Measurements from ENCODE around the gene AKAP7.

The AKAP7 gene

GRCh38 chr6:131282365-131282764 is 147.1 kb downstream of the AKAP7 start:
- no peak for TF ChIP-seq CTCF (IDR thresholded peaks at IDR 0.05; ENCODE audit: insufficient read depth, low read length, poor library complexity, severe bottlenecking)
- no peak for TF ChIP-seq EZH2phosphoT487 (conservative IDR thresholded peaks at IDR 0.05; ENCODE audit: low read length)
- Histone ChIP-seq H4K20me1 (ENCODE audit: low read depth, low read length) (no peaks in the 10 kb centered on the region), H3F3A (ENCODE audit: insufficient read depth) (no peaks in the 10 kb centered on the region), H3K4me2 (ENCODE audit: low read depth, low read length, poor library complexity, severe bottlenecking) (no peak overlapping the region), H3K9ac (ENCODE audit: low read length) (no peak overlapping the region), H2AFZ (ENCODE audit: low read depth, low read length, severe bottlenecking) (no peak overlapping the region), H3K4me3 (ENCODE audit: insufficient read depth, low read length, poor library complexity, severe bottlenecking) (no peak overlapping the region), H3K27ac (ENCODE audit: low read depth, low read length) (no peak overlapping the region), H3K36me3 (ENCODE audit: low read length) (no peaks in the 10 kb centered on the region), H3K9me2 (replicated peaks; ENCODE audit: insufficient read depth, low read length) (no peaks in the 10 kb centered on the region), H3K79me2 (ENCODE audit: insufficient read depth, low read length) (no peaks in the 10 kb centered on the region), H3K9me3 (ENCODE audit: insufficient read depth, low read length) (no peaks in the 10 kb centered on the region), H3K27me3 (ENCODE audit: low read length) (no peaks in the 10 kb centered on the region)

DNA sequence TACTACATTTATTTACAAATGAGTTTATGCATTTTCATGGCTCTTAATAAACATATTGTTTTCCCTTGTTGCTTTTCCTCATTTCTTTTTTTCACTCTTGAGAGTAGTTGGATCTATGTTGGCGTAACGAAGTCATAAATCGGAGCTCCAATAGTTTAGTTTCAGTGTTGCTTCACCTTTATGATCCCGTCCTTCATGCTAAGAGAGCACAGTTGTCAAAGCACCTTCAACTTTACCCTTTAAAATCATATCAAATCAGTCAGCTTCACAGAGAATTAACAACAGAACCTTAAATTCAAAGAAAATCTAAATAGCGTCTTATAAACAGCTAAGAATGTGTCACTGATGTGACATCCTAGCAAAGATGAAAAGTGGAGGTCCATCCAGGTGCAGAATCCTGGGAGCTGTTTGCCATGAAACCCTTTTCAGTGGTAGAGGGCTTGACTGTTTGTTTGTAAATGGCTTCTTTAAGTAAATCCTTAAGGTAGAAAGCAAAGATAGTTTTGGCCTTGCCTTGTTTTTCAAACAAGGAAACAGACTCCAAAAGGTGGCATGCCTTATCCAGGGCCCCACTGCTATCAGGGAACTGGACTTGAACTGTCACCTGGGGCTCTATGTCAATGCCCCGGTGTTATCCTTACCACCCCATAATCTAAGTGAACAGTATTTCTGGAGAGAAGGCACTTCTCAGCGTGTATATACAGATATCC is 148.4 kb downstream of the AKAP7 start:
- H3K27me3 ChIP-seq (ENCODE audit: low read length) = no peaks in the 10 kb centered on the region
- H3F3A ChIP-seq (ENCODE audit: insufficient read depth) = no peaks in the 10 kb centered on the region
- TF ChIP-seq CTCF (IDR thresholded peaks at IDR 0.05; ENCODE audit: insufficient read depth, low read length, poor library complexity, severe bottlenecking) (no peak), EZH2phosphoT487 (conservative IDR thresholded peaks at IDR 0.05; ENCODE audit: low read length) (no peak)
- no peak overlapping the region for H3K9ac ChIP-seq (ENCODE audit: low read length)
- no peaks in the 10 kb centered on the region for H3K36me3 ChIP-seq (ENCODE audit: low read length)
- H3K9me3 ChIP-seq (ENCODE audit: insufficient read depth, low read length) = no peaks in the 10 kb centered on the region
- H3K79me2 ChIP-seq (ENCODE audit: insufficient read depth, low read length) = no peaks in the 10 kb centered on the region
- H3K9me2 ChIP-seq (replicated peaks; ENCODE audit: insufficient read depth, low read length) = no peaks in the 10 kb centered on the region
- no peak overlapping the region for H2AFZ ChIP-seq (ENCODE audit: low read depth, low read length, severe bottlenecking)
- no peak overlapping the region for H3K4me3 ChIP-seq (ENCODE audit: insufficient read depth, low read length, poor library complexity, severe bottlenecking)
- H3K27ac ChIP-seq (ENCODE audit: low read depth, low read length) = no peak overlapping the region
- H4K20me1 ChIP-seq (ENCODE audit: low read depth, low read length) = no peaks in the 10 kb centered on the region
- H3K4me2 ChIP-seq (ENCODE audit: low read depth, low read length, poor library complexity, severe bottlenecking) = no peak overlapping the region

- Histone ChIP-seq H3K27ac (ENCODE audit: low read depth, low read length) (no peak overlapping the region), H3F3A (ENCODE audit: insufficient read depth) (no peaks in the 10 kb centered on the region), H3K79me2 (ENCODE audit: insufficient read depth, low read length) (no peaks in the 10 kb centered on the region), H3K4me2 (ENCODE audit: low read depth, low read length, poor library complexity, severe bottlenecking) (no peak overlapping the region), H3K27me3 (ENCODE audit: low read length) (no peaks in the 10 kb centered on the region), H3K4me3 (ENCODE audit: insufficient read depth, low read length, poor library complexity, severe bottlenecking) (no peak overlapping the region), H3K9me3 (ENCODE audit: insufficient read depth, low read length) (no peaks in the 10 kb centered on the region), H4K20me1 (ENCODE audit: low read depth, low read length) (no peaks in the 10 kb centered on the region), H3K9me2 (replicated peaks; ENCODE audit: insufficient read depth, low read length) (no peaks in the 10 kb centered on the region), H3K36me3 (ENCODE audit: low read length) (no peaks in the 10 kb centered on the region), H3K9ac (ENCODE audit: low read length) (no peak overlapping the region), H2AFZ (ENCODE audit: low read depth, low read length, severe bottlenecking) (no peak overlapping the region)
- no peak for TF ChIP-seq EZH2phosphoT487 (conservative IDR thresholded peaks at IDR 0.05; ENCODE audit: low read length)
- TF ChIP-seq CTCF (IDR thresholded peaks at IDR 0.05; ENCODE audit: insufficient read depth, low read length, poor library complexity, severe bottlenecking) = no peak
Observed at GRCh38 chr6:131285548-131285947, 150.3 kb downstream of the AKAP7 start.

Measured in SU-DHL-6 (cell line).